GM21786 (cell line): ENCODE measurements around the gene SPAG5.

Experiments
- ATAC-seq: cut with Tn5 transposase; IDR thresholded peaks from one replicate; pipeline ENCODE4 v1.9.1; 2021; ENCODE audit not compliant: unreplicated experiment

SPAG5 gene

GRCh38 chr17:28598799-28599310 is at the start of gene SPAG5:
Gene SPAG5 (minus strand): TSS chr17:28599025. CDS start chr17:28598946, 79 bp downstream.
- peak; percentile 81 for ATAC-seq

GRCh38 chr17:28646039-28646754 is 47.4 kb upstream of the SPAG5 start:
- no peak for ATAC-seq

GRCh38 chr17:28645576-28645939 is 46.7 kb upstream of the SPAG5 start:
- no peak for ATAC-seq

GRCh38 chr17:28644787-28645575 is 46.2 kb upstream of the SPAG5 start, which contains the start of gene BLTP2:
Gene BLTP2 (minus strand): TSS chr17:28645158. CDS start chr17:28645056, 102 bp downstream.
- ATAC-seq, result peak; percentile 94

- ATAC-seq, result no peak
Observed at GRCh38 chr17:28643983-28644786, 45.4 kb upstream of the SPAG5 start.

- ATAC-seq, result no peak
Observed at GRCh38 chr17:28641579-28641978, 42.8 kb upstream of the SPAG5 start.

- ATAC-seq, result no peak
Observed at GRCh38 chr17:28635506-28635905, 36.7 kb upstream of the SPAG5 start.

GRCh38 chr17:28634206-28634865 is 35.5 kb upstream of the SPAG5 start:
- ATAC-seq, result no peak

- ATAC-seq, result no peak
Observed at GRCh38 chr17:28626818-28627217, 28.0 kb upstream of the SPAG5 start.

- ATAC-seq, result no peak
Observed at GRCh38 chr17:28624148-28624547, 25.3 kb upstream of the SPAG5 start.

GRCh38 chr17:28623696-28624095 is 24.9 kb upstream of the SPAG5 start:
- ATAC-seq, result no peak

- no peak for ATAC-seq
Observed at GRCh38 chr17:28622186-28622585, 23.4 kb upstream of the SPAG5 start.

GRCh38 chr17:28620010-28620409 is 21.2 kb upstream of the SPAG5 start:
- ATAC-seq, result no peak

- no peak for ATAC-seq
Observed at GRCh38 chr17:28618464-28618863, 19.6 kb upstream of the SPAG5 start.

- no peak for ATAC-seq
Observed at GRCh38 chr17:28616281-28616680, 17.5 kb upstream of the SPAG5 start.

- no peak for ATAC-seq
Observed at GRCh38 chr17:28615260-28615940, 16.6 kb upstream of the SPAG5 start.

- no peak for ATAC-seq
Observed at GRCh38 chr17:28613931-28614381, 15.1 kb upstream of the SPAG5 start, which contains the start of gene RSKR. Gene RSKR (minus strand): TSS chr17:28614185. CDS start chr17:28614161, 24 bp downstream.

GRCh38 chr17:28612936-28613872 is 14.4 kb upstream of the SPAG5 start:
- ATAC-seq, result no peak

GRCh38 chr17:28612531-28612930 is 13.7 kb upstream of the SPAG5 start:
- ATAC-seq, result no peak
